Measurements from ENCODE around the gene MIPOL1.

MIPOL1 gene

DNA sequence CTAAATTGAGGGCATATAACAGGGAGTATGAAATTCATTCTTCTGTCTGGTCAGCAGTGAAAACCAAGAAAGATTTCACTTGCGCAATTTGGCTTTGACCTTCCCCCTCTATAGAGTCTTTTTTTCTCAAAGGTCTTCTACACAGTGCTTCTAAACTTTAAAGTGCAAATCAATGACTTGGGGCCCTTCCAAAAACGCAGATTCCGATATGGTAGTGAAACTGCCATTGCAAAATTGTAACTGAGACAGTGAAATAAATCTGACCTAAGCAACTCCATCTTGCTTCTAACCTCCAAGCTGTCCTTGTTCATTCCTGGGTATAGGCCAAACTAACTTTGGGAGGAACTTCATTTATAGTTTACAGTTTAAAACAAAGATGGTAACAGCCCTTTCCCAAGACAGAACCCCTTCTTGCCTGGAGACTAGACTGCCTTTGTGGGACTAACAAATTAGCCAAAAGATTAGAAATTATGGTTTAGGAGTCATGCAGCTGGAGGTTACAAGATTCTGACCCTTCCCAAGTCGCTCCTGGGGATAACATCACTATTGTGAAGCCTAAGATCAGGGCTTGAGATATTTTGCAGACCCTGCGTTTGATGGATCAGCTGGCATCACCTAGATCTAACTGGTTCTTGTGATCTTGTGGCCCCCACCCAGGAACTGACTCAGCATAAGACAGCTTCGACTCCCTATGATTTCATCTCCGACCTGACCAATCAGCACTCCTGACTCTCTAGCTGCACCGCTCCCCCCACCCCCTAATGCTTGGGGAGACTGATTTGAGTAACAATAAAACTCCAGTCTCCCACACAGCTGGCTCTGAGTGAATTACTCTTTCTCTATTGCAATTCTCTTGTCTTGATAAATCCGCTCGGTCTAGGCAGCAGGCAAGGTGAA lies 30.3 kb upstream of the MIPOL1 start:
- POLR2A ChIA-PET = no interaction called here
- no peak for TF ChIP-seq ZNF175 (tag by site-specific recombination; IDR thresholded peaks at IDR 0.05)
- no peak for TF ChIP-seq ZBTB17 (tag by site-specific recombination; IDR thresholded peaks at IDR 0.05)
- TF ChIP-seq, protein P1, sequence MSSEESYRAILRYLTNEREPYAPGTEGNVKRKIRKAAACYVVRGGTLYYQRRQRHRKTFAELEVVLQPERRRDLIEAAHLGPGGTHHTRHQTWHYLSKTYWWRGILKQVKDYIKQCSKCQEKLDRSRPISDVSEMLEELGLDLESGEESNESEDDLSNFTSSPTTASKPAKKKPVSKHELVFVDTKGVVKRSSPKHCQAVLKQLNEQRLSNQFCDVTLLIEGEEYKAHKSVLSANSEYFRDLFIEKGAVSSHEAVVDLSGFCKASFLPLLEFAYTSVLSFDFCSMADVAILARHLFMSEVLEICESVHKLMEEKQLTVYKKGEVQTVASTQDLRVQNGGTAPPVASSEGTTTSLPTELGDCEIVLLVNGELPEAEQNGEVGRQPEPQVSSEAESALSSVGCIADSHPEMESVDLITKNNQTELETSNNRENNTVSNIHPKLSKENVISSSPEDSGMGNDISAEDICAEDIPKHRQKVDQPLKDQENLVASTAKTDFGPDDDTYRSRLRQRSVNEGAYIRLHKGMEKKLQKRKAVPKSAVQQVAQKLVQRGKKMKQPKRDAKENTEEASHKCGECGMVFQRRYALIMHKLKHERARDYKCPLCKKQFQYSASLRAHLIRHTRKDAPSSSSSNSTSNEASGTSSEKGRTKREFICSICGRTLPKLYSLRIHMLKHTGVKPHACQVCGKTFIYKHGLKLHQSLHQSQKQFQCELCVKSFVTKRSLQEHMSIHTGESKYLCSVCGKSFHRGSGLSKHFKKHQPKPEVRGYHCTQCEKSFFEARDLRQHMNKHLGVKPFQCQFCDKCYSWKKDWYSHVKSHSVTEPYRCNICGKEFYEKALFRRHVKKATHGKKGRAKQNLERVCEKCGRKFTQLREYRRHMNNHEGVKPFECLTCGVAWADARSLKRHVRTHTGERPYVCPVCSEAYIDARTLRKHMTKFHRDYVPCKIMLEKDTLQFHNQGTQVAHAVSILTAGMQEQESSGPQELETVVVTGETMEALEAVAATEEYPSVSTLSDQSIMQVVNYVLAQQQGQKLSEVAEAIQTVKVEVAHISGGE (tag by site-specific recombination; conservative IDR thresholded peaks at IDR 0.05; ENCODE audit: low read depth) = no peak
- TF ChIP-seq ZNF292 (tag by site-specific recombination; IDR thresholded peaks at IDR 0.05; ENCODE audit: borderline replicate concordance, low read depth) = no peak
- no peak for TF ChIP-seq ZNF416 (tag by site-specific recombination; IDR thresholded peaks at IDR 0.05)
- Histone ChIP-seq H3K4me1 (ENCODE audit: control insufficient read depth, insufficient read depth, low read length) (no peaks in the 10 kb centered on the region), H3K4me3 (ENCODE audit: low read depth, low read length) (no peak overlapping the region), H3K36me3 (ENCODE audit: control insufficient read depth in 2 of 2, insufficient read depth in 1 of 2, low read length in 2 of 2) (no peaks in the 10 kb centered on the region), H3K9me3 (ENCODE audit: control insufficient read depth, insufficient read depth, low read depth, low read length) (no peaks in the 10 kb centered on the region), H3K27ac (ENCODE audit: extremely low read depth, low read depth, low read length) (no peak overlapping the region)
- CTCF ChIA-PET = interaction anchor here (0.6 to 2.3 kb wide), 8 partner anchors 10 to 615 kb away, joined by 3 to 10 read pairs (median 3); partner anchors contain the start of gene MIPOL1

DNA sequence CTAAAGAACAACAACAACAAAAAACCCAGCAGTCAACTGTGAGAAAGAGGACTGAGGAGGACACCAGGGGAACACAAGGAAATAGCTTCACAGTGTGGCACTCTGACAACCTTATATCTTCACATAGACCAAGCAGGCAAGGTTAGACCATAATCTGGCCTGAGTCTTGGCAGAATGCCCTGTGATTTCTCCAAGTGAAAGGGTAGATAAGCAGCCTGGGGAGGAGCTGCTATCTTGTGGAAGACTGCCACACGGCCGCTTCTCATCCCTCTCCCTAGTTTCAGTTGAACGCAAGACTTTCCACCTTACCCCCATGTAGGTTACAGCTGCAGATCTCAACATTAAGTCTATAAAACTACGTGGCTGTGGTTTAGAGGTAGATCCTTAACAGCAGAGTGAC lies 29.0 kb upstream of the MIPOL1 start:
- peak; percentile 44; the same call in 1 of the 2 replicates for TF ChIP-seq ZNF341 (tag by site-specific recombination; IDR thresholded peaks at IDR 0.05; ENCODE audit: low read depth)
- TF ChIP-seq, protein P2, sequence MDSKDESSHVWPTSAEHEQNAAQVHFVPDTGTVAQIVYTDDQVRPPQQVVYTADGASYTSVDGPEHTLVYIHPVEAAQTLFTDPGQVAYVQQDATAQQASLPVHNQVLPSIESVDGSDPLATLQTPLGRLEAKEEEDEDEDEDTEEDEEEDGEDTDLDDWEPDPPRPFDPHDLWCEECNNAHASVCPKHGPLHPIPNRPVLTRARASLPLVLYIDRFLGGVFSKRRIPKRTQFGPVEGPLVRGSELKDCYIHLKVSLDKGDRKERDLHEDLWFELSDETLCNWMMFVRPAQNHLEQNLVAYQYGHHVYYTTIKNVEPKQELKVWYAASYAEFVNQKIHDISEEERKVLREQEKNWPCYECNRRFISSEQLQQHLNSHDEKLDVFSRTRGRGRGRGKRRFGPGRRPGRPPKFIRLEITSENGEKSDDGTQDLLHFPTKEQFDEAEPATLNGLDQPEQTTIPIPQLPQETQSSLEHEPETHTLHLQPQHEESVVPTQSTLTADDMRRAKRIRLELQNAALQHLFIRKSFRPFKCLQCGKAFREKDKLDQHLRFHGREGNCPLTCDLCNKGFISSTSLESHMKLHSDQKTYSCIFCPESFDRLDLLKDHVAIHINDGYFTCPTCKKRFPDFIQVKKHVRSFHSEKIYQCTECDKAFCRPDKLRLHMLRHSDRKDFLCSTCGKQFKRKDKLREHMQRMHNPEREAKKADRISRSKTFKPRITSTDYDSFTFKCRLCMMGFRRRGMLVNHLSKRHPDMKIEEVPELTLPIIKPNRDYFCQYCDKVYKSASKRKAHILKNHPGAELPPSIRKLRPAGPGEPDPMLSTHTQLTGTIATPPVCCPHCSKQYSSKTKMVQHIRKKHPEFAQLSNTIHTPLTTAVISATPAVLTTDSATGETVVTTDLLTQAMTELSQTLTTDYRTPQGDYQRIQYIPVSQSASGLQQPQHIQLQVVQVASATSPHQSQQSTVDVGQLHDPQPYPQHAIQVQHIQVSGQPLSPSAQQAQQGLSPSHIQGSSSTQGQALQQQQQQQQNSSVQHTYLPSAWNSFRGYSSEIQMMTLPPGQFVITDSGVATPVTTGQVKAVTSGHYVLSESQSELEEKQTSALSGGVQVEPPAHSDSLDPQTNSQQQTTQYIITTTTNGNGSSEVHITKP (tag by site-specific recombination; IDR thresholded peaks at IDR 0.05) = 0 out of 2 replicates have a peak, but pooled peaks have one; percentile 25
- TF ChIP-seq ZNF510 (tag by site-specific recombination; IDR thresholded peaks at IDR 0.05; ENCODE audit: insufficient replicate concordance) = no peak
- TF ChIP-seq ZNF174 (tag by site-specific recombination; IDR thresholded peaks at IDR 0.05) = no peak
- TF ChIP-seq MEIS1 (CRISPR knock-in tag; IDR thresholded peaks at IDR 0.05; ENCODE audit: borderline replicate concordance) = no peak

DNA sequence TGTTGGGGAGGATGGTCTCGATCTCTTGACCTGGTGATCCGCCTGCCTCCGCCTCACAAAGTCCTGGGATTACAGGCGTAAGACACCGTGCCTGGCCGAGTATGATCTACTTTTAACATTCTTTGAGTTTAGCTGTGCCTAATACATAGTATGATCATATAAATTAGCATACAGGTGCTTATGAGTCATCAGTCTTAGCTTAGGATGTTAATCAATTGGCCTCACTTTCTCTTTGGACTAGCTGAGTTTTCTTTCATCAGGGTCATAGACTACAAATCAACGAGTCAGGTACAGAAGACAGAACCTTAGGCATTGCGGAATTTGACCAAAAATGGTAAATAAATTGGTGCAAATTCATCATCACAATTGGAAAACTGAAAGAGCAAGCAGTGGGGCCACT lies 27.5 kb upstream of the MIPOL1 start:
- ChIA-PET POLR2A (no interaction called here), CTCF (interaction anchor here (0.6 to 0.7 kb wide), 2 partner anchors 20 to 594 kb away, joined by 3 to 4 read pairs; no protein-coding TSS in a partner anchor)
- no peaks in the 10 kb centered on the region; the same call in 1 of the 2 replicates for H3K4me1 ChIP-seq (ENCODE audit: control insufficient read depth, insufficient read depth, low read length)
- no peaks in the 10 kb centered on the region for H3K36me3 ChIP-seq (ENCODE audit: control insufficient read depth in 2 of 2, insufficient read depth in 1 of 2, low read length in 2 of 2)
- H3K9me3 ChIP-seq (ENCODE audit: control insufficient read depth, insufficient read depth, low read depth, low read length) = no peaks in the 10 kb centered on the region
- H3K27ac ChIP-seq (ENCODE audit: extremely low read depth, low read depth, low read length) = no peak overlapping the region
- TF ChIP-seq, protein P3, sequence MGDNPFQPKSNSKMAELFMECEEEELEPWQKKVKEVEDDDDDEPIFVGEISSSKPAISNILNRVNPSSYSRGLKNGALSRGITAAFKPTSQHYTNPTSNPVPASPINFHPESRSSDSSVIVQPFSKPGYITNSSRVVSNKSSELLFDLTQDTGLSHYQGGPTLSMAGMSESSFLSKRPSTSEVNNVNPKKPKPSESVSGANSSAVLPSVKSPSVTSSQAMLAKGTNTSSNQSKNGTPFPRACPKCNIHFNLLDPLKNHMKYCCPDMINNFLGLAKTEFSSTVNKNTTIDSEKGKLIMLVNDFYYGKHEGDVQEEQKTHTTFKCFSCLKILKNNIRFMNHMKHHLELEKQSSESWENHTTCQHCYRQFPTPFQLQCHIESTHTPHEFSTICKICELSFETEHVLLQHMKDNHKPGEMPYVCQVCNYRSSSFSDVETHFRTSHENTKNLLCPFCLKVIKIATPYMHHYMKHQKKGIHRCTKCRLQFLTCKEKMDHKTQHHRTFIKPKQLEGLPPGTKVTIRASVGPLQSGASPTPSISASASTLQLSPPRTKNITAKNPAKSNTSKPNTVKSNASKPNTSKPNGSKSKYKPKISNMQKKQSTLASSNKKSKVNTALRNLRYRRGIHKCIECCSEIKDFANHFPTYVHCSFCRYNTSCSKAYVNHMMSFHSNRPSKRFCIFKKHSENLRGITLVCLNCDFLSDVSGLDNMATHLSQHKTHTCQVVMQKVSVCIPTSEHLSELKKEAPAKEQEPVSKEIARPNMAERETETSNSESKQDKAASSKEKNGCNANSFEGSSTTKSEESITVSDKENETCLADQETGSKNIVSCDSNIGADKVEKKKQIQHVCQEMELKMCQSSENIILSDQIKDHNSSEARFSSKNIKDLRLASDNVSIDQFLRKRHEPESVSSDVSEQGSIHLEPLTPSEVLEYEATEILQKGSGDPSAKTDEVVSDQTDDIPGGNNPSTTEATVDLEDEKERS (tag by site-specific recombination; IDR thresholded peaks at IDR 0.05) = no peak
- peak; percentile 49; the same call in 1 of the 2 replicates for TF ChIP-seq SCRT2 (tag by site-specific recombination; IDR thresholded peaks at IDR 0.05)
- H3K4me3 ChIP-seq (ENCODE audit: low read depth, low read length) = no peak overlapping the region

More for the DNA sequence above, 29.0 kb upstream of the MIPOL1 start:
- H3K4me3 ChIP-seq (ENCODE audit: low read depth, low read length) = no peak overlapping the region
- no peaks in the 10 kb centered on the region for H3K9me3 ChIP-seq (ENCODE audit: control insufficient read depth, insufficient read depth, low read depth, low read length)
- POLR2A ChIA-PET = no interaction called here
- H3K4me1 ChIP-seq (ENCODE audit: control insufficient read depth, insufficient read depth, low read length) = no peaks in the 10 kb centered on the region; the same call in 1 of the 2 replicates
- no peak overlapping the region for H3K27ac ChIP-seq (ENCODE audit: extremely low read depth, low read depth, low read length)
- CTCF ChIA-PET = interaction anchor here (0.5 to 2.3 kb wide), 5 partner anchors 11 to 191 kb away, joined by 3 to 10 read pairs (median 3); partner anchors contain the start of gene MIPOL1
- no peaks in the 10 kb centered on the region for H3K36me3 ChIP-seq (ENCODE audit: control insufficient read depth in 2 of 2, insufficient read depth in 1 of 2, low read length in 2 of 2)
